ENCODE data around the gene PI4KA.

The PI4KA gene

GRCh38 chr22:20741008-20741633 lies 117.5 kb downstream of the PI4KA start:
- no peaks in the 10 kb centered on the region for H3K27me3 ChIP-seq (ENCODE audit: insufficient read depth, poor library complexity, severe bottlenecking)

DNA sequence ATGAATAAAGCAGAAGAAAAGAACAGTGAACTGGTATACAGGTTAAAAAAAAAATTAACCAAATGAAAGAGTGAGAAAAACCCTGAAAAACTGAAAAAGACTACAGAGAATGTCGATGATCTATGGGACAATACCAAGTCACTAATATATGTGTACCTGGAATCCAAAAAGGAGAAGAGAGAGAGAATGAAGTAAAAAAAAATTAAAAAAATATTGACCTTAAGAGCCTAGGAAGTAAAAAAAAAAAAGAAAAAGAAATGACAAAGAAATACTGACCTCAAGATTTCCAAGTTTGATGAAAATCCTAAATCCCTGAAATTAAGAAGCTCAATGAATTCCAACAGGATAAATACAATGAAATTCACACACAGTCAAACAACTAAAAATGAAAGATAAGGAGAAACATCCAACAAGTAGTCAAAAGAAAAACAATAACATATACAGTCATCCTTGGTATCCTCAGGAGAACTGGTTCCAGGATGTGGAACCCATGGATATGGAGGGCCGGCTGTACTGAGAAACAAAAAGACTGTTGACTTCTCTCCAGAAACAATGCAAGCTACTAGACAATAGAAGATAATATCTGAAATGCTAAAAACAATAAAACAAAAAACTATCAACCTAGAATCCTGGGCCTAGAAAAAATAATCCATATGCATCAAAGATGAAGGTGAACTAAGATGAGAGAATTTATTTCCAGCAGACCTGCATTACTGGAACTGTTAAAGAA lies 118.2 kb downstream of the PI4KA start:
- Histone ChIP-seq H3K27ac (replicated peaks) (no peak overlapping the region), H3K27me3 (ENCODE audit: insufficient read depth, poor library complexity, severe bottlenecking) (no peaks in the 10 kb centered on the region), H3K4me3 (replicated peaks; ENCODE audit: insufficient read depth, low read length) (no peak overlapping the region)
- DNase-seq (ENCODE audit: low read depth in 1 of 2, low spot score in 1 of 2): no peak
- TF ChIP-seq REST (IDR thresholded peaks at IDR 0.05; ENCODE audit: insufficient replicate concordance, low read depth): no peak
- TF ChIP-seq POLR2AphosphoS5 (IDR thresholded peaks at IDR 0.05; ENCODE audit: low read depth): no peak
- TF ChIP-seq, protein P1, sequence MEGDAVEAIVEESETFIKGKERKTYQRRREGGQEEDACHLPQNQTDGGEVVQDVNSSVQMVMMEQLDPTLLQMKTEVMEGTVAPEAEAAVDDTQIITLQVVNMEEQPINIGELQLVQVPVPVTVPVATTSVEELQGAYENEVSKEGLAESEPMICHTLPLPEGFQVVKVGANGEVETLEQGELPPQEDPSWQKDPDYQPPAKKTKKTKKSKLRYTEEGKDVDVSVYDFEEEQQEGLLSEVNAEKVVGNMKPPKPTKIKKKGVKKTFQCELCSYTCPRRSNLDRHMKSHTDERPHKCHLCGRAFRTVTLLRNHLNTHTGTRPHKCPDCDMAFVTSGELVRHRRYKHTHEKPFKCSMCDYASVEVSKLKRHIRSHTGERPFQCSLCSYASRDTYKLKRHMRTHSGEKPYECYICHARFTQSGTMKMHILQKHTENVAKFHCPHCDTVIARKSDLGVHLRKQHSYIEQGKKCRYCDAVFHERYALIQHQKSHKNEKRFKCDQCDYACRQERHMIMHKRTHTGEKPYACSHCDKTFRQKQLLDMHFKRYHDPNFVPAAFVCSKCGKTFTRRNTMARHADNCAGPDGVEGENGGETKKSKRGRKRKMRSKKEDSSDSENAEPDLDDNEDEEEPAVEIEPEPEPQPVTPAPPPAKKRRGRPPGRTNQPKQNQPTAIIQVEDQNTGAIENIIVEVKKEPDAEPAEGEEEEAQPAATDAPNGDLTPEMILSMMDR (IDR thresholded peaks at IDR 0.05; ENCODE audit: insufficient read depth, low read length): no peak
- TF ChIP-seq GABPA (IDR thresholded peaks at IDR 0.05; ENCODE audit: low read depth): no peak
- no peak for TF ChIP-seq SPI1 (IDR thresholded peaks at IDR 0.05; ENCODE audit: borderline replicate concordance, low read depth)

More at GRCh38 chr22:20741008-20741633, 117.5 kb downstream of the PI4KA start:
- TF ChIP-seq REST (IDR thresholded peaks at IDR 0.05; ENCODE audit: insufficient replicate concordance, low read depth) (no peak), POLR2AphosphoS5 (IDR thresholded peaks at IDR 0.05; ENCODE audit: low read depth) (no peak), SPI1 (IDR thresholded peaks at IDR 0.05; ENCODE audit: borderline replicate concordance, low read depth) (no peak), GABPA (IDR thresholded peaks at IDR 0.05; ENCODE audit: low read depth) (no peak)
- TF ChIP-seq, protein P1 (IDR thresholded peaks at IDR 0.05; ENCODE audit: insufficient read depth, low read length): no peak
- Histone ChIP-seq H3K4me3 (replicated peaks; ENCODE audit: insufficient read depth, low read length) (no peak overlapping the region), H3K27ac (replicated peaks) (no peak overlapping the region)
- DNase-seq (ENCODE audit: low read depth in 1 of 2, low spot score in 1 of 2): no peak

DNA sequence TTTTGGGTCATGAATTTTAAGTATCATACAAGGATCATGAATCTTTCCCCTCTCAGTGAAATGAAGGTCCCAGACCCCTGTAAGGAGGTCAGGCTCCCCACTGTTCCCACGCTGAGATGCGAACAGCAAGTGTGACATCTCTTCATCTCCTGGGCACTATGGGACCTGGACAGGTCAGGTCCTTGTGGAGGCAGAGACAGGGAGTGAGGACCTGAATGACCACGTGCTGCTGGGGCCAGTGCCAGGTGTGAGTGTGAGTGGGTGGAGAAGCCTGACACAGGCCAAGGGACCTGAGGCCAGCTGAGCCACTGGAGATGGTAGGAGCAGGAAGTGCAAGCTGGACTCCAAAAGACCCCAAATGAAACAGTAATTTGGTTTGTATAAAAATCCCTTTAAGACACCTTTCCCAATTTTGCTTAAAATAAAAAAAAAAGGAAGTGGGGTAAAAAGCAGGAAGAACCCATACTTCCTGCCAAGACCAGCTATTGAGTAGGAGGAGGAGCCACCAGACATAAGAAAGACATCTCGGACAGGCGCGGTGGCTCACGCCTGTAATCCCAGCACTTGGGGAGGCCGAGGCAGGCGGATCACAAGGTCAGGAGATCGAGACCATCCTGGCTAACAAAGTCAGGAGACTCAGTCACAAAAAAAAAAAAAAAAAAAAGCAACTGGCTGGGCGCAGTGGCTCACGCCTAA lies 120.1 kb downstream of the PI4KA start:
- peak; percentile 24 to 73 for DNase-seq (ENCODE audit: low read depth in 1 of 2, low spot score in 1 of 2)

More for the DNA sequence above, 120.1 kb downstream of the PI4KA start:
- no peak overlapping the region for H3K4me3 ChIP-seq (replicated peaks; ENCODE audit: insufficient read depth, low read length)
- peak overlapping the region; percentile 53 for H3K27ac ChIP-seq (replicated peaks)
- no peak for TF ChIP-seq GABPA (IDR thresholded peaks at IDR 0.05; ENCODE audit: low read depth)
- TF ChIP-seq, protein P1 (IDR thresholded peaks at IDR 0.05; ENCODE audit: insufficient read depth, low read length): no peak
- TF ChIP-seq REST (IDR thresholded peaks at IDR 0.05; ENCODE audit: insufficient replicate concordance, low read depth): no peak
- TF ChIP-seq SPI1 (IDR thresholded peaks at IDR 0.05; ENCODE audit: borderline replicate concordance, low read depth): peak; percentile 94
- TF ChIP-seq POLR2AphosphoS5 (IDR thresholded peaks at IDR 0.05; ENCODE audit: low read depth): no peak
- no peaks in the 10 kb centered on the region for H3K27me3 ChIP-seq (ENCODE audit: insufficient read depth, poor library complexity, severe bottlenecking)

Data from HL-60 (cell line).